Astrocyte (in vitro differentiated cells and primary cell): ENCODE measurements around the gene EIF4G3. TPM values are rescaled to one million over a fixed set of nuclear protein-coding genes. Genes with fewer than 3 reads are reported as not detected.

Experiments
- DNase-seq: peaks from one replicate; pipeline ENCODE4 v3.0.0-alpha.2; 2010; ENCODE audit warnings: low read depth
- FAIRE-seq: peaks from 2 replicates; lab custom pipeline; 2011; peaks lifted over from hg19 to GRCh38; lab: Jason Lieb, UNC
- H2AFZ ChIP-seq: 2 replicates; pipeline ENCODE4 v1.6.0; 2012; ENCODE audit warnings: low read depth, low read length, inconsistent platforms
- H3K27ac ChIP-seq: 2 replicates; pipeline ENCODE4 v1.5.1; 2011; ENCODE audit warnings: low read depth, low read length, inconsistent platforms
- H3K27me3 ChIP-seq: 2 replicates; pipeline ENCODE4 v1.6.0; 2011; ENCODE audit warnings: low read length, inconsistent platforms; ENCODE audit not compliant: insufficient read depth
- H3K36me3 ChIP-seq: 2 replicates; pipeline ENCODE4 v1.5.1; 2011; ENCODE audit warnings: low read length, inconsistent platforms; ENCODE audit not compliant: insufficient read depth
- H3K4me1 ChIP-seq: 2 replicates; pipeline ENCODE4 v1.5.1; 2011; ENCODE audit warnings: low read length, inconsistent platforms; ENCODE audit not compliant: insufficient read depth
- H3K4me2 ChIP-seq: 2 replicates; pipeline ENCODE4 v1.6.0; 2012; ENCODE audit warnings: low read length, inconsistent platforms
- H3K4me3 ChIP-seq: 2 replicates; pipeline ENCODE4 v1.5.1; 2011; ENCODE audit warnings: low read depth, mild to moderate bottlenecking, low read length, inconsistent platforms; ENCODE audit not compliant: insufficient read depth
- H3K79me2 ChIP-seq: 2 replicates; pipeline ENCODE4 v1.6.0; 2012; ENCODE audit warnings: mild to moderate bottlenecking, low read length, inconsistent platforms; ENCODE audit not compliant: insufficient read depth
- H3K9ac ChIP-seq: 2 replicates; pipeline ENCODE4 v1.6.0; 2012; ENCODE audit warnings: mild to moderate bottlenecking, low read length, inconsistent platforms
- H3K9me3 ChIP-seq: 2 replicates; pipeline ENCODE4 v1.5.1; 2012; ENCODE audit warnings: low read depth, mild to moderate bottlenecking, low read length, inconsistent platforms; ENCODE audit not compliant: insufficient read depth
- H4K20me1 ChIP-seq: 2 replicates; pipeline ENCODE4 v1.6.0; 2012; ENCODE audit warnings: low read length, inconsistent platforms; ENCODE audit not compliant: insufficient read depth
- H3K27ac Mint-ChIP-seq: one replicate; pipeline ENCODE4 v1.8.0; 2021; ENCODE audit warnings: mild to moderate bottlenecking, mixed read lengths; ENCODE audit not compliant: unreplicated experiment
- H3K27me3 Mint-ChIP-seq: one replicate; pipeline ENCODE4 v1.8.0; 2021; ENCODE audit warnings: low read depth, mixed read lengths; ENCODE audit not compliant: unreplicated experiment
- H3K36me3 Mint-ChIP-seq: one replicate; pipeline ENCODE4 v1.8.0; 2021; ENCODE audit warnings: low read depth, mixed read lengths; ENCODE audit not compliant: unreplicated experiment
- H3K4me1 Mint-ChIP-seq: one replicate; pipeline ENCODE4 v1.8.0; 2021; ENCODE audit warnings: low read depth, mixed read lengths; ENCODE audit not compliant: unreplicated experiment
- H3K4me3 Mint-ChIP-seq: one replicate; pipeline ENCODE4 v1.8.0; 2021; ENCODE audit warnings: mild to moderate bottlenecking, moderate library complexity, mixed read lengths; ENCODE audit not compliant: unreplicated experiment
- H3K9me3 Mint-ChIP-seq: one replicate; pipeline ENCODE4 v1.8.0; 2021; ENCODE audit warnings: mild to moderate bottlenecking, mixed read lengths; ENCODE audit not compliant: unreplicated experiment
- EZH2 ChIP-seq: IDR thresholded peaks from 2 replicates; pipeline ENCODE4 v1.6.1; 2012; ENCODE audit warnings: mild to moderate bottlenecking, low read length, inconsistent platforms; ENCODE audit not compliant: insufficient read depth
- total RNA-seq: library from RNA; stranded (reverse); gene quantifications from 2 replicates; pipeline ENCODE4 v1.2.1, GENCODE V29; 2021
- TF ChIP-seq, protein P1 (sequence below): IDR thresholded peaks from 2 replicates; pipeline ENCODE4 v1.5.1; 2011; ENCODE audit warnings: low read depth, mild to moderate bottlenecking, inconsistent platforms, low read length, moderate library complexity; ENCODE audit not compliant: insufficient read depth

EIF4G3 gene
- total RNA-seq, 1 donor from 2014 or later = 76.1 TPM

DNA sequence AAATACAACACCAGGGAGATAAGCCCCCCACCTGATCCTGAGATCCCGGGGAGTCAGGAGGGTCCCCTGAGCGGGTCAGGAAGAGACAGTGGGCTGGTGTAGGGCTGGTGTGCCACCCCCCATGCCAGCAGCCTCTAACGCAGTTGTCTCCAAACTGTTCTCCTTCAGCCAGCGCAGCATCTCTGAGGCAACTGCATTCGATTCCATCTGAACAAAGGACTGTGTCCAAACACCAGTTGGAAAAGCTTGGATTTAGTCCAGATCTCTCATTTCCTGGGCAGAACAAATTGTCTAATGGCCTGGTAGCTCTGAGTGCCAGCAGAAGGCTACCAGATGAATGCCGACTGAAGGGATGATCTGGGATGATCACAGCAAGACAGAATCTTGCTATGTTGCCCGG, 44.1 kb upstream of the EIF4G3 start:
- H3K27me3 Mint-ChIP-seq = no peaks in the 10 kb centered on the region
- Histone ChIP-seq H3K4me2 (no peak overlapping the region), H3K27me3 (no peaks in the 10 kb centered on the region), H3K4me1 (no peaks in the 10 kb centered on the region), H3K9me3 (no peaks in the 10 kb centered on the region), H3K36me3 (peaks cover 18% of the 10 kb centered on the region), H3K79me2 (no peaks in the 10 kb centered on the region), H2AFZ (no peak overlapping the region), H3K4me3 (no peak overlapping the region), H4K20me1 (peaks cover 13% of the 10 kb centered on the region), H3K27ac (no peak overlapping the region), H3K9ac (no peak overlapping the region)
- no peak overlapping the region for H3K27ac Mint-ChIP-seq
- no peak overlapping the region for H3K4me3 Mint-ChIP-seq
- TF ChIP-seq EZH2 = no peak
- TF ChIP-seq, protein P1, sequence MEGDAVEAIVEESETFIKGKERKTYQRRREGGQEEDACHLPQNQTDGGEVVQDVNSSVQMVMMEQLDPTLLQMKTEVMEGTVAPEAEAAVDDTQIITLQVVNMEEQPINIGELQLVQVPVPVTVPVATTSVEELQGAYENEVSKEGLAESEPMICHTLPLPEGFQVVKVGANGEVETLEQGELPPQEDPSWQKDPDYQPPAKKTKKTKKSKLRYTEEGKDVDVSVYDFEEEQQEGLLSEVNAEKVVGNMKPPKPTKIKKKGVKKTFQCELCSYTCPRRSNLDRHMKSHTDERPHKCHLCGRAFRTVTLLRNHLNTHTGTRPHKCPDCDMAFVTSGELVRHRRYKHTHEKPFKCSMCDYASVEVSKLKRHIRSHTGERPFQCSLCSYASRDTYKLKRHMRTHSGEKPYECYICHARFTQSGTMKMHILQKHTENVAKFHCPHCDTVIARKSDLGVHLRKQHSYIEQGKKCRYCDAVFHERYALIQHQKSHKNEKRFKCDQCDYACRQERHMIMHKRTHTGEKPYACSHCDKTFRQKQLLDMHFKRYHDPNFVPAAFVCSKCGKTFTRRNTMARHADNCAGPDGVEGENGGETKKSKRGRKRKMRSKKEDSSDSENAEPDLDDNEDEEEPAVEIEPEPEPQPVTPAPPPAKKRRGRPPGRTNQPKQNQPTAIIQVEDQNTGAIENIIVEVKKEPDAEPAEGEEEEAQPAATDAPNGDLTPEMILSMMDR = no peak
- DNase-seq (no peak), FAIRE-seq (no peak)
- H3K4me1 Mint-ChIP-seq = no peaks in the 10 kb centered on the region
- peaks cover 14% of the 10 kb centered on the region for H3K36me3 Mint-ChIP-seq
- H3K9me3 Mint-ChIP-seq = no peaks in the 10 kb centered on the region

GRCh38 chr1:21219674-21220073, 43.0 kb upstream of the EIF4G3 start:
- FAIRE-seq (no peak), DNase-seq (no peak)
- no peaks in the 10 kb centered on the region for H3K9me3 Mint-ChIP-seq
- H3K36me3 Mint-ChIP-seq = peaks cover 11% of the 10 kb centered on the region
- H3K9me3 ChIP-seq = no peaks in the 10 kb centered on the region
- no peak overlapping the region for H3K4me3 ChIP-seq
- peaks cover 13% of the 10 kb centered on the region for H4K20me1 ChIP-seq
- TF ChIP-seq EZH2 = no peak
- TF ChIP-seq, protein P1 = no peak
- H3K27ac ChIP-seq = no peak overlapping the region
- H2AFZ ChIP-seq = no peak overlapping the region
- H3K27me3 ChIP-seq = no peaks in the 10 kb centered on the region
- no peaks in the 10 kb centered on the region for H3K79me2 ChIP-seq
- no peaks in the 10 kb centered on the region for H3K4me1 Mint-ChIP-seq
- H3K27me3 Mint-ChIP-seq = no peaks in the 10 kb centered on the region
- no peak overlapping the region for H3K9ac ChIP-seq
- no peak overlapping the region for H3K4me2 ChIP-seq
- H3K4me3 Mint-ChIP-seq = no peak overlapping the region
- H3K4me1 ChIP-seq = no peaks in the 10 kb centered on the region
- no peak overlapping the region for H3K27ac Mint-ChIP-seq
- peaks cover 18% of the 10 kb centered on the region for H3K36me3 ChIP-seq

- Histone ChIP-seq H3K79me2 (no peaks in the 10 kb centered on the region), H4K20me1 (peaks cover 13% of the 10 kb centered on the region), H3K36me3 (peaks cover 12% of the 10 kb centered on the region), H2AFZ (no peak overlapping the region), H3K4me2 (no peak overlapping the region), H3K4me3 (no peak overlapping the region), H3K27ac (no peak overlapping the region), H3K4me1 (no peaks in the 10 kb centered on the region), H3K27me3 (no peaks in the 10 kb centered on the region), H3K9ac (no peak overlapping the region), H3K9me3 (no peaks in the 10 kb centered on the region)
- FAIRE-seq (no peak), DNase-seq (no peak)
- H3K4me3 Mint-ChIP-seq = no peak overlapping the region
- H3K27ac Mint-ChIP-seq = no peak overlapping the region
- H3K4me1 Mint-ChIP-seq = no peaks in the 10 kb centered on the region
- H3K9me3 Mint-ChIP-seq = no peaks in the 10 kb centered on the region
- no peaks in the 10 kb centered on the region for H3K27me3 Mint-ChIP-seq
- H3K36me3 Mint-ChIP-seq = peaks cover 6% of the 10 kb centered on the region
- TF ChIP-seq, protein P1 = peak; percentile 34
- TF ChIP-seq EZH2 = no peak
Observed at GRCh38 chr1:21217812-21218596, 41.3 kb upstream of the EIF4G3 start.
